Mesodermal cell (in vitro differentiated cells): Measurements from ENCODE around the gene UBE2L3.

ENCODE experiments used
- H3K27ac ChIP-seq: 2 replicates; pipeline ENCODE4 v1.7.0; 2013; ENCODE audit warnings: mild to moderate bottlenecking, low read depth, low read length, moderate library complexity; ENCODE audit not compliant: severe bottlenecking
- H3K36me3 ChIP-seq: 2 replicates; pipeline ENCODE4 v1.7.1; 2013; ENCODE audit warnings: mild to moderate bottlenecking, low read length, moderate library complexity; ENCODE audit not compliant: control insufficient read depth, insufficient read depth
- H3K4me1 ChIP-seq: one replicate; pipeline ENCODE4 v1.7.1; 2013; ENCODE audit warnings: mild to moderate bottlenecking, low read length; ENCODE audit not compliant: insufficient read depth, control insufficient read depth, poor library complexity, severe bottlenecking
- H3K4me3 ChIP-seq: 2 replicates; pipeline ENCODE4 v1.7.0; 2013; ENCODE audit warnings: low read length, control low read depth, mild to moderate bottlenecking; ENCODE audit not compliant: insufficient read depth, poor library complexity, severe bottlenecking; ENCODE audit errors: extremely low read depth
- H3K9me3 ChIP-seq: 2 replicates; pipeline ENCODE4 v1.7.1; 2013; ENCODE audit warnings: mild to moderate bottlenecking, low read length, moderate library complexity; ENCODE audit not compliant: control insufficient read depth
- WGBS, 2 experiments: methylation state at CpG; one replicate each; pipeline ENCODE4 v1.1.5; 2013; ENCODE audit warnings: missing lambda C conversion rate in 2 of 2; ENCODE audit not compliant: insufficient coverage in 2 of 2; 5-methylcytosine and 5-hydroxymethylcytosine counted together

Gene UBE2L3

DNA sequence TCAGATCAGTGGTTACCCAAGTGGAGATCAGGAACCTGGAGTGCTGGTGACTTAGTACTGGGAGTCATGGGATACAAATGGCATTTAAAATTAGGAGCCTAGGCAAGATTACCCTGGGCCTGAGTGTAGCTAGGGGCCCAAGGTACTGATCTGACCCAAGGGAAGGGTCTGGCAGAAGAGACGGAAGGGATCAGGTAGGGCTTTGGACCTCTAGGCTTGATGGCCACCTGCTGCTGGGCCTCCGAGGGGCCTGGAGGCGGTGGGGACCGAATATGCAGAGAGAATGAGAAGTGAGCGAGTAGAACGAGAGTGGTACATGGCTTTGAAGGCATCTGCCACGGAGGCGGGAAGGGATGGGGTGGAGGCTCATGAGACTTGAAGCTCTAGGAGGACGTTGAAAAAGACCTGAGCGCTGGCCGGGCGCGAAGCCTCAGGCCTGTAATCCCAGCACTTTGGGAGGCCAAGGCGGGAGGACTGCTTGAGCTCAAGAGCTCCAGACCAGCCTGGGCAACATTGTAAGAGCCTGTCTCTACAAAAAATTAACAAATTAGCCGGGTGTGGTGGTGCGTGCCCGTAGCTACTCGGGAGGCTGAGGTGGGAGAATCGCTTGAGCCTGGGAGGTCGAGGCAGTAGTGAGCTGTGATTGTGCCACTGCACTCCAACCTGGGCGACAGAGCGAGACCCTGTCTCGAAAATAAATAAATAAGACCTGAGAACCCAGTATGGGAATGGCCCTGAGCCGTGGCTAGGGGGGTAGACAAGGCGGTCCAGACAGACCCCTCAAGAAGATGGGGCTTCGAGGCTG lies 97.7 kb downstream of the UBE2L3 start:
- Histone ChIP-seq H3K4me3 (peak overlapping the region; percentile 81), H3K36me3 (no peaks in the 10 kb centered on the region), H3K9me3 (no peaks in the 10 kb centered on the region), H3K27ac (no peak overlapping the region), H3K4me1 (no peaks in the 10 kb centered on the region)
- 74 to 79% methylated on average over 25 to 26 of the region's 26 CpGs for WGBS, 2 experiments

DNA sequence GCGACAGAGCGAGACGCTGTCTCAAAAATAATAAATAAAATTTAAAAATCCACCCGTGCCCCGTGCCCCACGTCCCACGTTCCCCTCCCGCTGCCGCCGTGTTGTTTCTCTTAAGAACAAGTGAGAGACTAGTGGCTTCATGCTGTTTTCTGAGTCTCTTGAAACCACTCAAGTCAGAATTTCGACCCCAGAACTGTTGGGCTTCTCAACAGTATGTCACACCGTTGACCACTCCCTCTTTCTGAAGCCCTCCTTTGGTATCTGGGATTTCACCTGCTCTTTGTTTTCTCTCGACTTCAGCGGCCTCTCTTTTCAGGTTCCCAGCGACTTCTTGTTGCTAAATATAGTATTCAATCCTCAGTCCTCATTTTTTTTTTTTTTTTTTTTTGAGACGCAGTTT lies 99.3 kb downstream of the UBE2L3 start:
- Histone ChIP-seq H3K27ac (no peak overlapping the region), H3K4me1 (no peaks in the 10 kb centered on the region), H3K9me3 (no peaks in the 10 kb centered on the region), H3K4me3 (peak overlapping the region; percentile 81), H3K36me3 (peaks cover 14% of the 10 kb centered on the region)
- 45 to 56% methylated on average over 10 to 14 of the region's 16 CpGs for WGBS, 2 experiments

DNA sequence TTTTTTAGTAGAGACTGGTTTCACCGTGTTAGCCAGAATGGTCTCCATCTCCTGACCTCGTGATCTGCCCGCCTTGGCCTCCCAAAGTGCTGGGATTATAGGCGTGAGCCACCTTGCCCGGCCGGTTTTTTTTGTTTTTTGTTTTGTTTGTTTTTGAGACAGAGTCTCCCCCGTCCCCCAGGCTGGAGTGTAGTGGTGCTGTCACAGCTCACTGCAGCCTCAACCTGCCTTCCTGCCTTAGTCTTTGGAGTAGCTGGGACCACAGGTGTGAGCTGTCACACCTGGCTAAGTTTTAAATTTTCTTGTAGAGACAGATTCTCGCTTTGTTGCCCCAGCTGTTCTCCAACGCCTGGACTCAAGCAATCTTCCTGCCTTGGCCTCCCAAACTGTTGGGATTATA lies 101.5 kb downstream of the UBE2L3 start:
- Histone ChIP-seq H3K9me3 (no peaks in the 10 kb centered on the region), H3K4me3 (no peak overlapping the region), H3K4me1 (no peaks in the 10 kb centered on the region), H3K36me3 (peaks cover 27% of the 10 kb centered on the region), H3K27ac (no peak overlapping the region)
- WGBS, 2 experiments: 95 to 97% methylated on average over 5 to 6 of the region's 9 CpGs

DNA sequence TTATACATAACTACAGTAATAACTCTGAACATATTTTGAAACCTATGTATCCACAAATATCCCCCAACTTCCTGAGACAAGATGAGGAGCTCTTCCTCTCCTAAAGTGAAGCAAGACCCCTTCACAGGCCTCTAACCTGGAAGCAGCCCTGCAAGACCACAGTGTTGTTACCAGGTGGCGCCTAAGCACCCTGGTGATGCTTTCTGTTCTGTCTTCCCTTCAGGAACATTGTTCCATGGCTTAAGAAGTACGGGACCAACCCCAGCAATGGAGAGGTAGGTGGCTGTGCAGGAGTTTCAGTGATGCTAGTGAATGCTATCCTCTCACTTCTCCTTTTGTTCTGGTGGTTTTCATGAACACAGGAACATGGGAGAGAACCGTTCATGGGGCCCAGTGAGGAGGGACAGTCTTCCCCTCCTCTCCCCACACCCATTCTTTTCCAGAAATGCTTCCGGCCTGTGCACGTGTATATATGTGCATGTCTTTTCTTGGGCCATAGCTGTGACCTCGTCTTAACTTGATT lies 104.7 kb downstream of the UBE2L3 start:
- no peak overlapping the region for H3K27ac ChIP-seq
- WGBS, 2 experiments: 89 to 100% methylated on average over 5 of the region's 6 CpGs
- peaks cover 49% of the 10 kb centered on the region for H3K36me3 ChIP-seq
- no peaks in the 10 kb centered on the region for H3K4me1 ChIP-seq
- H3K4me3 ChIP-seq: no peak overlapping the region
- H3K9me3 ChIP-seq: no peaks in the 10 kb centered on the region
